Karpas-422 (cell line): Measurements from ENCODE around the gene ERAP2. TPM values are rescaled to one million over a fixed set of nuclear protein-coding genes. Genes with fewer than 3 reads are reported as not detected.
"Not testable (repeated sequence)": the region's sequence is repeated elsewhere in the genome, so short reads cannot be mapped to it uniquely, and the experiment has no call there.

Source experiments
- DNase-seq: peaks from one replicate; pipeline ENCODE4 v3.0.0-alpha.2; 2015
- H2AFZ ChIP-seq: fragments of 200-600 bp; sonication (generic); 2 replicates; pipeline ENCODE4 v1.6.1; 2014; ENCODE audit warnings: antibody characterized with exemption, low read length, mixed read lengths
- H3K27ac ChIP-seq: fragments of 200-600 bp; sonication (generic); 2 replicates; pipeline ENCODE4 v1.5.1; 2014; ENCODE audit warnings: mild to moderate bottlenecking, low read length, moderate library complexity
- H3K27me3 ChIP-seq: fragments of 200-600 bp; sonication (generic); 2 replicates; pipeline ENCODE4 v1.6.1; 2014; ENCODE audit warnings: low read length, mixed read lengths
- H3K36me3 ChIP-seq: fragments of 200-600 bp; sonication (generic); 2 replicates; pipeline ENCODE4 v1.6.1; 2014; ENCODE audit warnings: low read length, mixed read lengths; ENCODE audit not compliant: insufficient read depth
- H3K4me1 ChIP-seq: fragments of 200-600 bp; sonication (generic); 2 replicates; pipeline ENCODE4 v1.6.1; 2014; ENCODE audit warnings: mild to moderate bottlenecking, low read length, mixed read lengths
- H3K4me2 ChIP-seq: fragments of 200-600 bp; sonication (generic); 2 replicates; pipeline ENCODE4 v1.6.1; 2014; ENCODE audit warnings: low read length, low read depth, mild to moderate bottlenecking; ENCODE audit not compliant: poor library complexity, severe bottlenecking
- H3K4me3 ChIP-seq: fragments of 200-600 bp; sonication (generic); 2 replicates; pipeline ENCODE4 v1.5.1; 2014; ENCODE audit warnings: mild to moderate bottlenecking, antibody characterized with exemption, low read length, mixed read lengths
- H3K79me2 ChIP-seq: fragments of 200-600 bp; sonication (generic); 2 replicates; pipeline ENCODE4 v1.6.1; 2014; ENCODE audit warnings: mild to moderate bottlenecking, low read length, mixed read lengths
- H3K9ac ChIP-seq: fragments of 200-600 bp; sonication (generic); 2 replicates; pipeline ENCODE4 v1.6.0; 2014; ENCODE audit warnings: low read length
- H3K9me2 ChIP-seq: fragments of 200-600 bp; sonication (generic), shearing (Covaris generic); replicated peaks from 2 replicates; pipeline ENCODE4 v1.6.0; 2014; ENCODE audit warnings: mild to moderate bottlenecking, low read length, moderate library complexity; ENCODE audit not compliant: insufficient read depth
- H3K9me3 ChIP-seq: fragments of 300-700, 200-600 bp; sonication (generic); 2 replicates; pipeline ENCODE4 v1.6.1; 2014; ENCODE audit warnings: low read length, mixed read lengths
- H4K20me1 ChIP-seq: fragments of 200-600 bp; sonication (generic); 2 replicates; pipeline ENCODE4 v1.6.1; 2014; ENCODE audit warnings: mild to moderate bottlenecking, antibody characterized with exemption, low read length, low read depth; ENCODE audit not compliant: insufficient read depth
- total RNA-seq: library from RNA; depleted of rRNA; stranded (reverse); fragments of >200 nt; shearing (Covaris generic); gene quantifications from 2 replicates; pipeline ENCODE4 v1.2.3, GENCODE V29; 2014; ENCODE audit warnings: low replicate concordance

ERAP2 gene
- total RNA-seq, 1 experiment from 2014 or later: 60.5 TPM

- peak overlapping the region; percentile 86 for H3K9ac ChIP-seq
- peak overlapping the region; percentile 81 for H3K4me2 ChIP-seq
- peak overlapping the region; percentile 80 for H3K27ac ChIP-seq
- not testable (repeated sequence) for H3K9me2 ChIP-seq, H4K20me1 ChIP-seq, H3K27me3 ChIP-seq, H3K9me3 ChIP-seq
- H3K4me3 ChIP-seq: peak overlapping the region; percentile 88
- H3K4me1 ChIP-seq: peaks cover 56% of the 10 kb centered on the region
- peaks cover 14% of the 10 kb centered on the region for H3K36me3 ChIP-seq
- H3K79me2 ChIP-seq: peaks cover 40% of the 10 kb centered on the region
- H2AFZ ChIP-seq: peak overlapping the region; percentile 37; the same call in 1 of the 2 replicates
- peak; percentile 55 for DNase-seq
Measured at GRCh38 chr5:96876977-96877469, 723 bp downstream of the ERAP2 start.

GRCh38 chr5:96879665-96880064 is 3.4 kb downstream of the ERAP2 start:
- Histone ChIP-seq H3K36me3 (peaks cover 31% of the 10 kb centered on the region), H3K9ac (peak overlapping the region; percentile 11; the same call in 1 of the 2 replicates), H3K27me3 (no peaks in the 10 kb centered on the region), H3K27ac (peak overlapping the region; percentile 62), H3K4me2 (peak overlapping the region; percentile 41), H3K79me2 (peaks cover 56% of the 10 kb centered on the region), H2AFZ (0 out of 2 replicates have a peak overlapping the region, but pooled peaks have one; percentile 4), H4K20me1 (no peaks in the 10 kb centered on the region), H3K9me3 (no peaks in the 10 kb centered on the region), H3K4me1 (peaks cover 76% of the 10 kb centered on the region), H3K4me3 (no peak overlapping the region), H3K9me2 (no peaks in the 10 kb centered on the region)
- DNase-seq: no peak

GRCh38 chr5:96880444-96881164 is 4.3 kb downstream of the ERAP2 start:
- peaks cover 32% of the 10 kb centered on the region for H3K36me3 ChIP-seq
- H3K27ac ChIP-seq: peak overlapping the region; percentile 62
- H3K9me3 ChIP-seq: no peaks in the 10 kb centered on the region
- H4K20me1 ChIP-seq: no peaks in the 10 kb centered on the region
- 0 out of 2 replicates have a peak overlapping the region, but pooled peaks have one; percentile 4 for H2AFZ ChIP-seq
- H3K4me3 ChIP-seq: no peak overlapping the region
- peaks cover 83% of the 10 kb centered on the region for H3K4me1 ChIP-seq
- DNase-seq: no peak
- H3K4me2 ChIP-seq: peak overlapping the region; percentile 41
- peaks cover 57% of the 10 kb centered on the region for H3K79me2 ChIP-seq
- H3K9ac ChIP-seq: no peak overlapping the region
- no peaks in the 10 kb centered on the region for H3K27me3 ChIP-seq
- no peaks in the 10 kb centered on the region for H3K9me2 ChIP-seq

- no peaks in the 10 kb centered on the region for H3K9me3 ChIP-seq
- H3K79me2 ChIP-seq: peaks cover 52% of the 10 kb centered on the region
- H3K9ac ChIP-seq: peak overlapping the region; percentile 25; the same call in 1 of the 2 replicates
- H3K4me1 ChIP-seq: peaks cover 85% of the 10 kb centered on the region
- peak overlapping the region; percentile 15; the same call in 1 of the 2 replicates for H3K4me3 ChIP-seq
- H3K27ac ChIP-seq: peak overlapping the region; percentile 62
- peaks cover 32% of the 10 kb centered on the region for H3K36me3 ChIP-seq
- DNase-seq: no peak
- H4K20me1 ChIP-seq: no peaks in the 10 kb centered on the region
- no peaks in the 10 kb centered on the region for H3K27me3 ChIP-seq
- peak overlapping the region; percentile 41 for H3K4me2 ChIP-seq
- H2AFZ ChIP-seq: no peak overlapping the region
- no peaks in the 10 kb centered on the region for H3K9me2 ChIP-seq
Measured at GRCh38 chr5:96881511-96882115, 5.3 kb downstream of the ERAP2 start.

GRCh38 chr5:96883871-96884270 is 7.6 kb downstream of the ERAP2 start:
- no peaks in the 10 kb centered on the region for H3K27me3 ChIP-seq
- H3K4me1 ChIP-seq: peaks cover 74% of the 10 kb centered on the region
- peak overlapping the region; percentile 53 for H3K4me2 ChIP-seq
- no peak for DNase-seq
- peaks cover 36% of the 10 kb centered on the region for H3K79me2 ChIP-seq
- H3K36me3 ChIP-seq: peaks cover 38% of the 10 kb centered on the region
- H3K9ac ChIP-seq: no peak overlapping the region
- H2AFZ ChIP-seq: no peak overlapping the region
- H3K9me2 ChIP-seq: no peaks in the 10 kb centered on the region
- H4K20me1 ChIP-seq: no peaks in the 10 kb centered on the region
- H3K4me3 ChIP-seq: no peak overlapping the region
- H3K27ac ChIP-seq: peak overlapping the region; percentile 82; the same call in 1 of the 2 replicates
- H3K9me3 ChIP-seq: no peaks in the 10 kb centered on the region

GRCh38 chr5:96884995-96885394 is 8.7 kb downstream of the ERAP2 start:
- peak overlapping the region; percentile 33 for H3K9ac ChIP-seq
- H3K27me3 ChIP-seq: no peaks in the 10 kb centered on the region
- peak overlapping the region; percentile 42 for H3K4me3 ChIP-seq
- peaks cover 65% of the 10 kb centered on the region for H3K4me1 ChIP-seq
- DNase-seq: no peak
- H3K79me2 ChIP-seq: peaks cover 36% of the 10 kb centered on the region
- peaks cover 45% of the 10 kb centered on the region for H3K36me3 ChIP-seq
- no peaks in the 10 kb centered on the region for H3K9me2 ChIP-seq
- H4K20me1 ChIP-seq: no peaks in the 10 kb centered on the region
- H2AFZ ChIP-seq: no peak overlapping the region
- peak overlapping the region; percentile 53 for H3K4me2 ChIP-seq
- H3K27ac ChIP-seq: peak overlapping the region; percentile 82
- H3K9me3 ChIP-seq: no peaks in the 10 kb centered on the region

- peak overlapping the region; percentile 42 for H3K4me3 ChIP-seq
- peaks cover 30% of the 10 kb centered on the region for H3K79me2 ChIP-seq
- no peaks in the 10 kb centered on the region for H3K27me3 ChIP-seq
- peak; percentile 87 for DNase-seq
- peak overlapping the region; percentile 33 for H3K9ac ChIP-seq
- peak overlapping the region; percentile 82 for H3K27ac ChIP-seq
- no peaks in the 10 kb centered on the region for H4K20me1 ChIP-seq
- H3K4me1 ChIP-seq: peaks cover 57% of the 10 kb centered on the region
- H3K9me3 ChIP-seq: no peaks in the 10 kb centered on the region
- H2AFZ ChIP-seq: 0 out of 2 replicates have a peak overlapping the region, but pooled peaks have one; percentile 16
- peak overlapping the region; percentile 53 for H3K4me2 ChIP-seq
- H3K36me3 ChIP-seq: peaks cover 41% of the 10 kb centered on the region
- H3K9me2 ChIP-seq: no peaks in the 10 kb centered on the region
Measured at GRCh38 chr5:96885518-96886338, 9.4 kb downstream of the ERAP2 start.
